Measurements from ENCODE around the gene CD163.
"Not testable (repeated sequence)": the region's sequence is repeated elsewhere in the genome, so short reads cannot be mapped to it uniquely, and the experiment has no call there.

CD163 gene

GRCh38 chr12:7503686-7504415, at the start of gene CD163:
Gene CD163, minus strand, starts transcription at chr12:7503777. Its CDS starts 87 bp downstream, at chr12:7503690.
- no peak for DNase-seq

GRCh38 chr12:7542813-7543212, 39.2 kb upstream of the CD163 start:
- no peak for DNase-seq

- no peak for DNase-seq
Observed at GRCh38 chr12:7542046-7542445, 38.5 kb upstream of the CD163 start.

- DNase-seq = no peak
Observed at GRCh38 chr12:7514416-7514815, 10.8 kb upstream of the CD163 start.

- no peak for DNase-seq
Observed at GRCh38 chr12:7512553-7512952, 9.0 kb upstream of the CD163 start.

- DNase-seq = not testable (repeated sequence)
Observed at GRCh38 chr12:7509793-7510470, 6.4 kb upstream of the CD163 start.

GRCh38 chr12:7502612-7503011, 965 bp downstream of the CD163 start:
- no peak for DNase-seq

GRCh38 chr12:7501031-7501588, 2.5 kb downstream of the CD163 start:
- no peak for DNase-seq

GRCh38 chr12:7499636-7500035, 3.9 kb downstream of the CD163 start:
- no peak for DNase-seq

- DNase-seq = no peak
Observed at GRCh38 chr12:7498809-7499208, 4.8 kb downstream of the CD163 start.

GRCh38 chr12:7497661-7498060, 5.9 kb downstream of the CD163 start:
- DNase-seq = no peak

- DNase-seq = no peak
Observed at GRCh38 chr12:7496451-7496850, 7.1 kb downstream of the CD163 start.

GRCh38 chr12:7495136-7495535, 8.4 kb downstream of the CD163 start:
- no peak for DNase-seq

GRCh38 chr12:7493006-7493405, 10.6 kb downstream of the CD163 start:
- no peak for DNase-seq

- no peak for DNase-seq
Observed at GRCh38 chr12:7486512-7486911, 17.1 kb downstream of the CD163 start.

GRCh38 chr12:7485095-7485494, 18.5 kb downstream of the CD163 start:
- no peak for DNase-seq

GRCh38 chr12:7483343-7483742, 20.2 kb downstream of the CD163 start:
- no peak for DNase-seq

GRCh38 chr12:7479771-7480170, 23.8 kb downstream of the CD163 start:
- no peak for DNase-seq

- no peak for DNase-seq
Observed at GRCh38 chr12:7472060-7472459, 31.5 kb downstream of the CD163 start.

GRCh38 chr12:7460375-7461259, 43.0 kb downstream of the CD163 start:
- DNase-seq = peak; percentile 62

GRCh38 chr12:7459973-7460372, 43.6 kb downstream of the CD163 start:
- no peak for DNase-seq

GRCh38 chr12:7451756-7452155, 51.8 kb downstream of the CD163 start:
- DNase-seq = no peak

- DNase-seq = no peak
Observed at GRCh38 chr12:7450667-7451066, 52.9 kb downstream of the CD163 start.

Measured in right forelimb (tissue), 1 donor.